Measurements from ENCODE around the gene SDK1.

SDK1 gene

GRCh38 chr7:3977391-3977790 lies 676.3 kb downstream of the SDK1 start:
- no peaks in the 10 kb centered on the region for H3K79me2 ChIP-seq (ENCODE audit: control insufficient read depth, low read length)
- H3K36me3 ChIP-seq (ENCODE audit: control insufficient read depth, low read length): no peaks in the 10 kb centered on the region
- no peak overlapping the region for H3K4me3 ChIP-seq (ENCODE audit: low read length)
- H3K9me2 ChIP-seq (replicated peaks; ENCODE audit: control insufficient read depth, low read length): no peaks in the 10 kb centered on the region
- H4K20me1 ChIP-seq (ENCODE audit: control insufficient read depth, insufficient read depth, low read depth, low read length): no peaks in the 10 kb centered on the region
- TF ChIP-seq CTCF (IDR thresholded peaks at IDR 0.05; ENCODE audit: low read depth, low read length, poor library complexity, severe bottlenecking) (no peak), EZH2phosphoT487 (IDR thresholded peaks at IDR 0.05; ENCODE audit: borderline replicate concordance, low read length) (no peak)
- H3K27ac ChIP-seq (ENCODE audit: low read depth, low read length): no peak overlapping the region
- H3K9me3 ChIP-seq (ENCODE audit: control insufficient read depth, insufficient read depth, low read length): peaks cover 16% of the 10 kb centered on the region
- H3K4me1 ChIP-seq (ENCODE audit: control insufficient read depth, low read length): no peaks in the 10 kb centered on the region
- H3F3A ChIP-seq (ENCODE audit: control insufficient read depth, insufficient read depth): no peaks in the 10 kb centered on the region
- H3K4me2 ChIP-seq (ENCODE audit: low read length): no peak overlapping the region
- H3K27me3 ChIP-seq (ENCODE audit: control insufficient read depth, low read length): no peaks in the 10 kb centered on the region

- no peaks in the 10 kb centered on the region for H4K20me1 ChIP-seq (ENCODE audit: control insufficient read depth, insufficient read depth, low read depth, low read length)
- no peaks in the 10 kb centered on the region for H3K27me3 ChIP-seq (ENCODE audit: control insufficient read depth, low read length)
- TF ChIP-seq CTCF (IDR thresholded peaks at IDR 0.05; ENCODE audit: low read depth, low read length, poor library complexity, severe bottlenecking) (no peak), EZH2phosphoT487 (IDR thresholded peaks at IDR 0.05; ENCODE audit: borderline replicate concordance, low read length) (no peak)
- no peaks in the 10 kb centered on the region for H3K4me1 ChIP-seq (ENCODE audit: control insufficient read depth, low read length)
- H3K9me3 ChIP-seq (ENCODE audit: control insufficient read depth, insufficient read depth, low read length): peaks cover 16% of the 10 kb centered on the region
- no peaks in the 10 kb centered on the region for H3F3A ChIP-seq (ENCODE audit: control insufficient read depth, insufficient read depth)
- no peaks in the 10 kb centered on the region for H3K36me3 ChIP-seq (ENCODE audit: control insufficient read depth, low read length)
- H3K9me2 ChIP-seq (replicated peaks; ENCODE audit: control insufficient read depth, low read length): no peaks in the 10 kb centered on the region
- H3K4me3 ChIP-seq (ENCODE audit: low read length): no peak overlapping the region
- no peak overlapping the region for H3K27ac ChIP-seq (ENCODE audit: low read depth, low read length)
- H3K79me2 ChIP-seq (ENCODE audit: control insufficient read depth, low read length): no peaks in the 10 kb centered on the region
- H3K4me2 ChIP-seq (ENCODE audit: low read length): no peak overlapping the region
Observed at GRCh38 chr7:3978839-3979238, 677.8 kb downstream of the SDK1 start.

- Histone ChIP-seq H3K9me2 (replicated peaks; ENCODE audit: control insufficient read depth, low read length) (no peaks in the 10 kb centered on the region), H3K79me2 (ENCODE audit: control insufficient read depth, low read length) (no peaks in the 10 kb centered on the region), H3F3A (ENCODE audit: control insufficient read depth, insufficient read depth) (no peaks in the 10 kb centered on the region), H3K27ac (ENCODE audit: low read depth, low read length) (no peak overlapping the region), H3K4me1 (ENCODE audit: control insufficient read depth, low read length) (no peaks in the 10 kb centered on the region), H3K4me2 (ENCODE audit: low read length) (no peak overlapping the region), H3K27me3 (ENCODE audit: control insufficient read depth, low read length) (no peaks in the 10 kb centered on the region), H3K9me3 (ENCODE audit: control insufficient read depth, insufficient read depth, low read length) (peaks cover 10% of the 10 kb centered on the region), H3K4me3 (ENCODE audit: low read length) (no peak overlapping the region), H4K20me1 (ENCODE audit: control insufficient read depth, insufficient read depth, low read depth, low read length) (no peaks in the 10 kb centered on the region), H3K36me3 (ENCODE audit: control insufficient read depth, low read length) (no peaks in the 10 kb centered on the region)
- TF ChIP-seq CTCF (IDR thresholded peaks at IDR 0.05; ENCODE audit: low read depth, low read length, poor library complexity, severe bottlenecking): no peak
- no peak for TF ChIP-seq EZH2phosphoT487 (IDR thresholded peaks at IDR 0.05; ENCODE audit: borderline replicate concordance, low read length)
Observed at GRCh38 chr7:3979611-3980299, 678.7 kb downstream of the SDK1 start.

Data from DOHH2 (cell line).